Stimulated activated CD8-positive, alpha-beta memory T cell treated with anti-CD3 and anti-CD28 coated beads, Interleukin-2, amount 100 ng/mL, for 48 hours (primary cell): ENCODE results near the gene ZFPM1.

Source experiments
- DNase-seq, 2 donors: peaks; one replicate each; pipeline ENCODE4 v3.0.0-alpha.2; 2020; ENCODE audit warnings: low read depth in 2 of 2

The ZFPM1 gene

GRCh38 chr16:88448461-88449266, 4.4 kb upstream of the ZFPM1 start:
- DNase-seq = no peak

- no peak for DNase-seq
Measured at GRCh38 chr16:88449267-88449561, 3.9 kb upstream of the ZFPM1 start.

- DNase-seq = no peak
Measured at GRCh38 chr16:88451586-88452481, 1.2 kb upstream of the ZFPM1 start.

- peak; percentile 99 for DNase-seq
Measured at GRCh38 chr16:88452482-88453216, 431 bp upstream of the ZFPM1 start.

- peak; percentile 23 to 43 for DNase-seq
Measured at GRCh38 chr16:88453611-88454522, 787 bp downstream of the ZFPM1 start.

- DNase-seq = peak in 1 of 2 donors; percentile 20
Measured at GRCh38 chr16:88454523-88454947, 1.5 kb downstream of the ZFPM1 start.

GRCh38 chr16:88455610-88456355, 2.7 kb downstream of the ZFPM1 start:
- peak; percentile 78 to 84 for DNase-seq

GRCh38 chr16:88456356-88457292, 3.5 kb downstream of the ZFPM1 start:
- DNase-seq = peak; percentile 56 to 58

- no peak for DNase-seq
Measured at GRCh38 chr16:88458039-88458772, 5.1 kb downstream of the ZFPM1 start.

- DNase-seq = no peak
Measured at GRCh38 chr16:88458773-88459235, 5.7 kb downstream of the ZFPM1 start.

- no peak for DNase-seq
Measured at GRCh38 chr16:88459366-88460073, 6.4 kb downstream of the ZFPM1 start.

GRCh38 chr16:88460496-88461330, 7.6 kb downstream of the ZFPM1 start:
- DNase-seq = no peak

- DNase-seq = no peak
Measured at GRCh38 chr16:88461331-88462269, 8.5 kb downstream of the ZFPM1 start.

GRCh38 chr16:88462396-88462795, 9.3 kb downstream of the ZFPM1 start:
- DNase-seq = no peak

GRCh38 chr16:88463411-88463810, 10.3 kb downstream of the ZFPM1 start:
- DNase-seq = no peak
